WTC11 (cell line): ENCODE data around the gene SLC35F2. TPM values are rescaled to one million over a fixed set of nuclear protein-coding genes. Genes with fewer than 3 reads are reported as not detected.

Source experiments
- ATAC-seq: fragments of 200-7000 bp; cut with Tn5 transposase; 2 replicates; pipeline ENCODE4 v1.10.0; 2021; ENCODE audit warnings: mild to moderate bottlenecking, moderate library complexity
- CTCF ChIA-PET: fragments of 300-600 bp; sonication (Branson Sonifier 250); formaldehyde crosslinking; loops from one replicate; lab custom pipeline; 2021; ENCODE audit warnings: antibody characterized with exemption; lab: Charles Lee
- POLR2A ChIA-PET: fragments of 350-600 bp; sonication (Branson Sonifier 250); formaldehyde crosslinking; loops from one replicate; lab custom pipeline; 2021; ENCODE audit warnings: antibody characterized with exemption; lab: Charles Lee
- DNase-seq: peaks from one replicate; pipeline ENCODE4 v3.0.0; 2021; ENCODE audit warnings: low spot score
- H3K27ac Mint-ChIP-seq: 2 replicates; pipeline ENCODE4 v1.8.0; 2021; ENCODE audit warnings: mixed read lengths
- H3K27me3 Mint-ChIP-seq: 2 replicates; pipeline ENCODE4 v1.8.0; 2021; ENCODE audit warnings: low read depth, mild to moderate bottlenecking, moderate library complexity, mixed read lengths
- H3K36me3 Mint-ChIP-seq: 2 replicates; pipeline ENCODE4 v1.8.0; 2021; ENCODE audit warnings: mixed read lengths
- H3K4me1 Mint-ChIP-seq: 2 replicates; pipeline ENCODE4 v1.8.0; 2022; ENCODE audit warnings: mixed read lengths
- H3K4me3 Mint-ChIP-seq: 2 replicates; pipeline ENCODE4 v1.8.0; 2021; ENCODE audit warnings: mild to moderate bottlenecking, moderate library complexity, mixed read lengths
- H3K9me3 Mint-ChIP-seq: 2 replicates; pipeline ENCODE4 v1.8.0; 2021; ENCODE audit warnings: mixed read lengths
- ATF3 ChIP-seq: sonication (generic); formaldehyde crosslinking; conservative IDR thresholded peaks from 2 replicates; pipeline ENCODE4 v1.8.1; 2022; ENCODE audit warnings: mild to moderate bottlenecking, missing genetic modification reagents
- CREM ChIP-seq: sonication (generic); formaldehyde crosslinking; IDR thresholded peaks from 2 replicates; pipeline ENCODE4 v1.8.1; 2022; ENCODE audit warnings: mild to moderate bottlenecking, missing genetic modification reagents, moderate library complexity
- E2F1 ChIP-seq: sonication (generic); formaldehyde crosslinking; IDR thresholded peaks from 2 replicates; pipeline ENCODE4 v1.8.0; 2022; ENCODE audit warnings: mild to moderate bottlenecking, missing genetic modification reagents
- E2F5 ChIP-seq: sonication (generic); formaldehyde crosslinking; IDR thresholded peaks from 2 replicates; pipeline ENCODE4 v1.8.1; 2022; ENCODE audit warnings: mild to moderate bottlenecking, moderate library complexity, missing genetic modification reagents
- ERG ChIP-seq: fragments of 250-450 bp; sonication (Bioruptor Pico); IDR thresholded peaks from 2 replicates; pipeline ENCODE4 v1.8.0; 2021; ENCODE audit warnings: mild to moderate bottlenecking
- ESRRA ChIP-seq: sonication (generic); formaldehyde crosslinking; IDR thresholded peaks from 2 replicates; pipeline ENCODE4 v1.8.1; 2022; ENCODE audit warnings: mild to moderate bottlenecking, missing genetic modification reagents, borderline replicate concordance
- FOXK1 ChIP-seq: sonication (generic); formaldehyde crosslinking; IDR thresholded peaks from 2 replicates; pipeline ENCODE4 v1.8.0; 2022; ENCODE audit warnings: mild to moderate bottlenecking, moderate library complexity, missing genetic modification reagents
- HMGXB4 ChIP-seq: sonication (generic); formaldehyde crosslinking; IDR thresholded peaks from 2 replicates; pipeline ENCODE4 v1.8.1; 2023; ENCODE audit warnings: mild to moderate bottlenecking, moderate library complexity, missing genetic modification reagents
- JUN ChIP-seq: sonication (generic); formaldehyde crosslinking; IDR thresholded peaks from 2 replicates; pipeline ENCODE4 v1.8.0; 2023; ENCODE audit warnings: mild to moderate bottlenecking, missing genetic modification reagents
- MXD4 ChIP-seq: fragments of 250-450 bp; sonication (Bioruptor Pico); IDR thresholded peaks from 2 replicates; pipeline ENCODE4 v1.8.0; 2021; ENCODE audit warnings: mild to moderate bottlenecking, moderate library complexity, borderline replicate concordance
- MYBL2 ChIP-seq: sonication (generic); formaldehyde crosslinking; IDR thresholded peaks from 2 replicates; pipeline ENCODE4 v1.8.1; 2023; ENCODE audit warnings: mild to moderate bottlenecking, moderate library complexity, missing genetic modification reagents
- PREB ChIP-seq: sonication (generic); formaldehyde crosslinking; IDR thresholded peaks from 2 replicates; pipeline ENCODE4 v1.8.1; 2022; ENCODE audit warnings: mild to moderate bottlenecking, missing genetic modification reagents, moderate library complexity, borderline replicate concordance
- TEAD4 ChIP-seq: sonication (generic); formaldehyde crosslinking; IDR thresholded peaks from 2 replicates; pipeline ENCODE4 v1.8.0; 2022; ENCODE audit warnings: mild to moderate bottlenecking, missing genetic modification reagents
- TP53 ChIP-seq: sonication (generic); formaldehyde crosslinking; IDR thresholded peaks from 2 replicates; pipeline ENCODE4 v1.8.1; 2023; ENCODE audit warnings: mild to moderate bottlenecking, missing genetic modification reagents
- ZBTB21 ChIP-seq: sonication (generic); formaldehyde crosslinking; IDR thresholded peaks from 2 replicates; pipeline ENCODE4 v1.8.1; 2023; ENCODE audit warnings: mild to moderate bottlenecking, missing genetic modification reagents, borderline replicate concordance
- ZMAT4 ChIP-seq: fragments of 250-450 bp; sonication (Bioruptor Pico); IDR thresholded peaks from 2 replicates; pipeline ENCODE4 v1.9.0; 2021; ENCODE audit warnings: mild to moderate bottlenecking
- ZNF512 ChIP-seq: sonication (generic); formaldehyde crosslinking; IDR thresholded peaks from 2 replicates; pipeline ENCODE4 v1.8.1; 2022; ENCODE audit warnings: missing genetic modification reagents, borderline replicate concordance
- total RNA-seq: library from RNA; stranded (reverse); gene quantifications from 3 replicates; pipeline ENCODE4 v1.2.3, GENCODE V29; 2021

SLC35F2 gene
- total RNA-seq, 1 experiment from 2014 or later: 27.1 TPM

GRCh38 chr11:107791343-107792048 lies 67.1 kb downstream of the SLC35F2 start:
- POLR2A ChIA-PET: no interaction called here

More at GRCh38 chr11:107791343-107792048, 67.1 kb downstream of the SLC35F2 start:
- Mint-ChIP-seq H3K27me3 (no peaks in the 10 kb centered on the region), H3K36me3 (peaks cover 21% of the 10 kb centered on the region), H3K4me3 (no peak overlapping the region), H3K27ac (peak overlapping the region; percentile 65), H3K9me3 (peaks cover 11% of the 10 kb centered on the region), H3K4me1 (peaks cover 9% of the 10 kb centered on the region)
- CTCF ChIA-PET: no interaction called here
- no peak for TF ChIP-seq ATF3 (CRISPR knock-in tag)
- TF ChIP-seq ZMAT4 (CRISPR knock-in tag): no peak
- no peak for TF ChIP-seq ERG
- no peak for TF ChIP-seq CREM
- TF ChIP-seq ESRRA (CRISPR knock-in tag): no peak
- no peak for TF ChIP-seq E2F1 (CRISPR knock-in tag)
- TF ChIP-seq MYBL2: no peak
- TF ChIP-seq PREB (CRISPR knock-in tag): no peak
- TF ChIP-seq E2F5 (CRISPR knock-in tag): no peak
- TF ChIP-seq ZBTB21 (CRISPR knock-in tag): no peak
- TF ChIP-seq TP53 (CRISPR knock-in tag): no peak
- TF ChIP-seq JUN (CRISPR knock-in tag): no peak
- no peak for TF ChIP-seq MXD4 (CRISPR knock-in tag)
- TF ChIP-seq ZNF512 (CRISPR knock-in tag): no peak
- TF ChIP-seq TEAD4 (CRISPR knock-in tag): no peak
- TF ChIP-seq FOXK1 (CRISPR knock-in tag): no peak
- TF ChIP-seq HMGXB4 (CRISPR knock-in tag): no peak
- DNase-seq (no peak), ATAC-seq (no peak)
